Suprapubic skin (tissue), 4 donors: Measurements from ENCODE around the gene FYN.

Source experiments
- EP300 ChIP-seq: sonication (generic); formaldehyde crosslinking; IDR thresholded peaks from one replicate; pipeline ENCODE4 v1.6.1; 2017; ENCODE audit warnings: antibody characterized with exemption
- POLR2A ChIP-seq, 2 donors: fragments of 450-650 bp; IDR thresholded peaks; one replicate each; pipeline ENCODE4 v1.6.1; 2017; ENCODE audit warnings: antibody characterized with exemption in 2 of 2, mild to moderate bottlenecking in 2 of 2, moderate library complexity in 2 of 2
- POLR2AphosphoS5 ChIP-seq, 3 donors: sonication (generic); formaldehyde crosslinking; IDR thresholded peaks; one replicate each; pipeline ENCODE4 v1.6.1; 2017; ENCODE audit warnings: antibody characterized with exemption in 3 of 3
- TF ChIP-seq, protein P1 (sequence below), 2 donors: fragments of 200-600 bp in 1 of 2; fragments of 450-650 bp in 1 of 2; sonication (generic) in 1 of 2; IDR thresholded peaks; one replicate each; pipeline ENCODE4 v1.5.1; 2016 to 2019; ENCODE audit warnings: antibody characterized with exemption in 2 of 2, mild to moderate bottlenecking in 1 of 2, moderate library complexity in 1 of 2

DNA sequence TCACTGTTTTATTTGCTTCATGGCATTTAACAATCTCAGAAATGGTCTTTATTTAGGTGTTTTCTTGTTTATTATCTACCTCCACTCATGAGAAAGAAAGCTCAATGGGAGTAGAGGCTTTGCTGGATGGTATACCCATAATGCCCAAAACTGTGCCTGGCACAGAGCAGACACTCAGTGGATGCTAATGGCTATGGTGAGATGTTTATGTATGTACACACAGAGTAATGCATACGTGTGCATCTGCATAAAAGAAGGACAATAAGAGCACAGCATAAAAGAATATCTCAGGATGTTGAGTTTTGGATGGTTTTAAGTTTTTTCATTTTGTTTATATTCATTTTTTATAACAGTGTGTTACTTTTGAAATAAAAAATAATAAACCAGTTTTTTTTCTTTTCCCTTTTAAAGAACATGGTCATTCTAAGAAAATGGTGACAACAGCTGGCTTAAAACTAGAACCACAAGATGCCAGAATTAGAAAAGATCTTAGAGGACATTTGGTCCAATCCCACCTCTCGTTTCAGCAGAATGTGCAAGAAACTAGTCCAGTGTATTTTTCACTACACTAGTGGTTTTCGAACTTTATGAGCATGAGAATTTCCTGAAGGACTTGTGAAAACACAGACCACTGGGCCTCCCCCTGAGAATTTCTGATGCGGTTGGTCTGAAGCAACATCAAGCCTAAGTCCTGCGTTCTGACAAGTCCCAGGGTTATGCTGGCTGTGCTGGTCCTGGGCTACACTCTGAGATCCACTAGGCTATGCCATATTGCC lies 131.9 kb downstream of the FYN start:
- TF ChIP-seq, protein P1, sequence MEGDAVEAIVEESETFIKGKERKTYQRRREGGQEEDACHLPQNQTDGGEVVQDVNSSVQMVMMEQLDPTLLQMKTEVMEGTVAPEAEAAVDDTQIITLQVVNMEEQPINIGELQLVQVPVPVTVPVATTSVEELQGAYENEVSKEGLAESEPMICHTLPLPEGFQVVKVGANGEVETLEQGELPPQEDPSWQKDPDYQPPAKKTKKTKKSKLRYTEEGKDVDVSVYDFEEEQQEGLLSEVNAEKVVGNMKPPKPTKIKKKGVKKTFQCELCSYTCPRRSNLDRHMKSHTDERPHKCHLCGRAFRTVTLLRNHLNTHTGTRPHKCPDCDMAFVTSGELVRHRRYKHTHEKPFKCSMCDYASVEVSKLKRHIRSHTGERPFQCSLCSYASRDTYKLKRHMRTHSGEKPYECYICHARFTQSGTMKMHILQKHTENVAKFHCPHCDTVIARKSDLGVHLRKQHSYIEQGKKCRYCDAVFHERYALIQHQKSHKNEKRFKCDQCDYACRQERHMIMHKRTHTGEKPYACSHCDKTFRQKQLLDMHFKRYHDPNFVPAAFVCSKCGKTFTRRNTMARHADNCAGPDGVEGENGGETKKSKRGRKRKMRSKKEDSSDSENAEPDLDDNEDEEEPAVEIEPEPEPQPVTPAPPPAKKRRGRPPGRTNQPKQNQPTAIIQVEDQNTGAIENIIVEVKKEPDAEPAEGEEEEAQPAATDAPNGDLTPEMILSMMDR (IDR thresholded peaks at IDR 0.05), result no peak
- TF ChIP-seq EP300 (no peak), POLR2A (IDR thresholded peaks at IDR 0.05) (no peak), POLR2AphosphoS5 (IDR thresholded peaks at IDR 0.05) (no peak)
